ENCODE data around the gene BEST3.

BEST3 gene

DNA sequence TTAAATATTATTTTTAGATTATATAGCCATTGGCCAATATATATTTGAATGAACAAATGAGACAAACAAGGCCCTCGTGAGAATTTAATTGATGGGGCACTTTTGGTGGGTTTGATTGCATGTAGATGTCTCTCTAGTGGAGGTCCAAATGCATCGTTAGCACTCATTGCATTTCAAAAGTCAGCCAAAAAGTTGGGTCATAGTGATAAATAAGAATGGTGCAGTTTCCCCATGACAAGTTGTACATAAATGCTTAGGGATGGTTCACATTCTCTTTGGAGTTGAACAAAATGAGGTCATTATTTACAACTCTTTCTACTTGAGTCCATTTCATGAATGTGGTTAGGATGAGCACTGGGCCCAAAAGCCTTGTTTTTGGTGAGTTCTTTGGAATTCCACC is 1.0 kb downstream of the BEST3 start:
- H2BK120ac ChIP-seq (ENCODE audit: low read depth, low read length): no peak overlapping the region
- H2AFZ ChIP-seq (ENCODE audit: low read length): no peak overlapping the region
- H3K14ac ChIP-seq (ENCODE audit: low read length): no peak overlapping the region
- H2BK12ac ChIP-seq (ENCODE audit: low read length): no peak overlapping the region
- DNase-seq (ENCODE audit: low spot score): no peak
- H3K4me3 ChIP-seq (ENCODE audit: low read length in 2 of 2): no peak overlapping the region
- no peak overlapping the region for H2AK5ac ChIP-seq (ENCODE audit: low read depth, low read length)
- H3K4ac ChIP-seq (ENCODE audit: low read length): no peak overlapping the region
- H4K91ac ChIP-seq (ENCODE audit: low read depth, low read length, poor library complexity): no peak overlapping the region
- H3K9me3 ChIP-seq (replicated peaks in 1 of 2; ENCODE audit: control insufficient read depth in 2 of 2, insufficient read depth in 1 of 2, low read depth in 1 of 2, low read length in 2 of 2): no peaks in the 10 kb centered on the region
- H3K23ac ChIP-seq (ENCODE audit: low read depth, low read length, poor library complexity): no peak overlapping the region
- H3K79me1 ChIP-seq (ENCODE audit: low read depth, low read length): no peaks in the 10 kb centered on the region
- H3K9ac ChIP-seq (ENCODE audit: low read depth, low read length, poor library complexity): no peak overlapping the region
- peaks cover 0 to 7% of the 10 kb centered on the region in 2 donors for H3K4me1 ChIP-seq (ENCODE audit: control insufficient read depth in 2 of 2, insufficient read depth in 1 of 2, low read depth in 1 of 2, low read length in 2 of 2)
- no peak overlapping the region for H2BK15ac ChIP-seq (ENCODE audit: low read length)
- H2BK5ac ChIP-seq (ENCODE audit: low read length): no peak overlapping the region
- no CpG with 5 or more reads among the region's 2 CpGs for WGBS, 2 donors (ENCODE audit: extremely low coverage in 2 of 2, insufficient read length in 2 of 2, insufficient replicate concordance in 1 of 2)
- no peak overlapping the region for H3K27ac ChIP-seq (replicated peaks; ENCODE audit: low read length)
- no peaks in the 10 kb centered on the region for H3K36me3 ChIP-seq (replicated peaks in 1 of 2; ENCODE audit: control insufficient read depth in 2 of 2, insufficient read depth in 2 of 2, low read length in 2 of 2)
- no peaks in the 10 kb centered on the region for H3K27me3 ChIP-seq (ENCODE audit: control insufficient read depth in 3 of 3, insufficient read depth in 3 of 3, low read depth in 1 of 3, low read length in 3 of 3)
- H3K4me2 ChIP-seq (ENCODE audit: insufficient read depth, low read length, poor library complexity, severe bottlenecking): no peak overlapping the region
- H3K18ac ChIP-seq (ENCODE audit: low read length): no peak overlapping the region
- H4K8ac ChIP-seq (ENCODE audit: low read depth, low read length): no peak overlapping the region

DNA sequence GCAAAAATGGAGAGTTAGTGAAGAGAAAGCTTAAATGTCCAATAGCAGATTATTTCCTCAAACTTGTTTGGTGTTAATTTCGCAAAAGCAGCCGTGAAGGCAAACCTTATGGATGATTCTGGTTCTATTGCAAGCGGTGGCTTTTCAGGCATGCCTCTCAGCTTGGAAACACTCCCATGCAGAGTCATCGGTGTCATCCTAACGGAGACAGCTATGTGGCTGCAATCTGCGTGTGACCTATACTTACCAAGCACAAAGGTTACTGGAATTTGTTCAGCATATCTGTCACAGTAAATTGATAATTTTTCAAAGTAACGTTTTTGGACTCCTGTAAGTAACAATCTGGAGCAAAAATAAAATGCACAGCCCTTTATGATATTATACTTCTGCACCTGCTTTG is 5.0 kb downstream of the BEST3 start:
- no peak for DNase-seq (ENCODE audit: low spot score)
- H3K4me2 ChIP-seq (ENCODE audit: insufficient read depth, low read length, poor library complexity, severe bottlenecking): no peak overlapping the region
- no CpG with 5 or more reads among the region's 7 CpGs for WGBS, 2 donors (ENCODE audit: extremely low coverage in 2 of 2, insufficient read length in 2 of 2, insufficient replicate concordance in 1 of 2)

GRCh38 chr12:69689638-69690037 is 9.5 kb downstream of the BEST3 start:
- H2AFZ ChIP-seq (ENCODE audit: low read length): peak overlapping the region; percentile 94
- no peak overlapping the region for H3K4me3 ChIP-seq (ENCODE audit: low read length in 2 of 2)
- H2BK15ac ChIP-seq (ENCODE audit: low read length): no peak overlapping the region
- peak overlapping the region; percentile 64 for H3K27ac ChIP-seq (replicated peaks; ENCODE audit: low read length)
- H3K79me1 ChIP-seq (ENCODE audit: low read depth, low read length): no peaks in the 10 kb centered on the region
- WGBS, 2 donors (ENCODE audit: extremely low coverage in 2 of 2, insufficient read length in 2 of 2, insufficient replicate concordance in 1 of 2): no CpG with 5 or more reads among the region's 2 CpGs
- H2BK120ac ChIP-seq (ENCODE audit: low read depth, low read length): no peak overlapping the region
- no peak overlapping the region for H2BK12ac ChIP-seq (ENCODE audit: low read length)
- H3K18ac ChIP-seq (ENCODE audit: low read length): no peak overlapping the region
- peaks cover 16 to 21% of the 10 kb centered on the region in 2 donors for H3K4me1 ChIP-seq (ENCODE audit: control insufficient read depth in 2 of 2, insufficient read depth in 1 of 2, low read depth in 1 of 2, low read length in 2 of 2)
- no peak overlapping the region for H2BK5ac ChIP-seq (ENCODE audit: low read length)
- H3K23ac ChIP-seq (ENCODE audit: low read depth, low read length, poor library complexity): no peak overlapping the region
- no peak overlapping the region for H3K4me2 ChIP-seq (ENCODE audit: insufficient read depth, low read length, poor library complexity, severe bottlenecking)
- no peak overlapping the region for H2AK5ac ChIP-seq (ENCODE audit: low read depth, low read length)
- no peak for DNase-seq (ENCODE audit: low spot score)
- H3K9ac ChIP-seq (ENCODE audit: low read depth, low read length, poor library complexity): no peak overlapping the region
- H3K36me3 ChIP-seq (replicated peaks in 1 of 2; ENCODE audit: control insufficient read depth in 2 of 2, insufficient read depth in 2 of 2, low read length in 2 of 2): no peaks in the 10 kb centered on the region
- H4K91ac ChIP-seq (ENCODE audit: low read depth, low read length, poor library complexity): no peak overlapping the region
- no peaks in the 10 kb centered on the region for H3K9me3 ChIP-seq (replicated peaks in 1 of 2; ENCODE audit: control insufficient read depth in 2 of 2, insufficient read depth in 1 of 2, low read depth in 1 of 2, low read length in 2 of 2)
- H3K27me3 ChIP-seq (ENCODE audit: control insufficient read depth in 3 of 3, insufficient read depth in 3 of 3, low read depth in 1 of 3, low read length in 3 of 3): no peaks in the 10 kb centered on the region
- H3K4ac ChIP-seq (ENCODE audit: low read length): no peak overlapping the region
- no peak overlapping the region for H4K8ac ChIP-seq (ENCODE audit: low read depth, low read length)
- no peak overlapping the region for H3K14ac ChIP-seq (ENCODE audit: low read length)

More for the DNA sequence above, 5.0 kb downstream of the BEST3 start:
- no peak overlapping the region for H3K23ac ChIP-seq (ENCODE audit: low read depth, low read length, poor library complexity)
- H2BK15ac ChIP-seq (ENCODE audit: low read length): no peak overlapping the region
- H3K27me3 ChIP-seq (ENCODE audit: control insufficient read depth in 3 of 3, insufficient read depth in 3 of 3, low read depth in 1 of 3, low read length in 3 of 3): no peaks in the 10 kb centered on the region
- H2BK5ac ChIP-seq (ENCODE audit: low read length): no peak overlapping the region
- H3K9me3 ChIP-seq (replicated peaks in 1 of 2; ENCODE audit: control insufficient read depth in 2 of 2, insufficient read depth in 1 of 2, low read depth in 1 of 2, low read length in 2 of 2): no peaks in the 10 kb centered on the region
- H2AFZ ChIP-seq (ENCODE audit: low read length): no peak overlapping the region
- H3K36me3 ChIP-seq (replicated peaks in 1 of 2; ENCODE audit: control insufficient read depth in 2 of 2, insufficient read depth in 2 of 2, low read length in 2 of 2): no peaks in the 10 kb centered on the region
- H3K14ac ChIP-seq (ENCODE audit: low read length): no peak overlapping the region
- no peak overlapping the region for H3K4ac ChIP-seq (ENCODE audit: low read length)
- no peak overlapping the region for H3K27ac ChIP-seq (replicated peaks; ENCODE audit: low read length)
- peaks cover 7 to 12% of the 10 kb centered on the region in 2 donors for H3K4me1 ChIP-seq (ENCODE audit: control insufficient read depth in 2 of 2, insufficient read depth in 1 of 2, low read depth in 1 of 2, low read length in 2 of 2)
- no peak overlapping the region for H2BK12ac ChIP-seq (ENCODE audit: low read length)
- no peaks in the 10 kb centered on the region for H3K79me1 ChIP-seq (ENCODE audit: low read depth, low read length)
- H3K18ac ChIP-seq (ENCODE audit: low read length): no peak overlapping the region
- H2BK120ac ChIP-seq (ENCODE audit: low read depth, low read length): no peak overlapping the region
- H4K91ac ChIP-seq (ENCODE audit: low read depth, low read length, poor library complexity): no peak overlapping the region
- no peak overlapping the region for H2AK5ac ChIP-seq (ENCODE audit: low read depth, low read length)
- H4K8ac ChIP-seq (ENCODE audit: low read depth, low read length): no peak overlapping the region
- H3K4me3 ChIP-seq (ENCODE audit: low read length in 2 of 2): no peak overlapping the region
- H3K9ac ChIP-seq (ENCODE audit: low read depth, low read length, poor library complexity): no peak overlapping the region

- Histone ChIP-seq H2BK120ac (ENCODE audit: low read depth, low read length) (no peak overlapping the region), H3K4me3 (ENCODE audit: low read length in 2 of 2) (peak overlapping the region in 1 of 2 donors; percentile 27), H4K8ac (ENCODE audit: low read depth, low read length) (no peak overlapping the region), H2BK12ac (ENCODE audit: low read length) (no peak overlapping the region), H2BK5ac (ENCODE audit: low read length) (no peak overlapping the region), H3K9ac (ENCODE audit: low read depth, low read length, poor library complexity) (no peak overlapping the region), H3K4me1 (ENCODE audit: control insufficient read depth in 2 of 2, insufficient read depth in 1 of 2, low read depth in 1 of 2, low read length in 2 of 2) (peaks cover 19 to 21% of the 10 kb centered on the region in 2 donors), H3K14ac (ENCODE audit: low read length) (no peak overlapping the region), H3K23ac (ENCODE audit: low read depth, low read length, poor library complexity) (no peak overlapping the region), H3K27me3 (ENCODE audit: control insufficient read depth in 3 of 3, insufficient read depth in 3 of 3, low read depth in 1 of 3, low read length in 3 of 3) (no peaks in the 10 kb centered on the region), H3K36me3 (replicated peaks in 1 of 2; ENCODE audit: control insufficient read depth in 2 of 2, insufficient read depth in 2 of 2, low read length in 2 of 2) (no peaks in the 10 kb centered on the region), H2BK15ac (ENCODE audit: low read length) (no peak overlapping the region), H2AK5ac (ENCODE audit: low read depth, low read length) (no peak overlapping the region), H3K4me2 (ENCODE audit: insufficient read depth, low read length, poor library complexity, severe bottlenecking) (no peak overlapping the region), H3K79me1 (ENCODE audit: low read depth, low read length) (no peaks in the 10 kb centered on the region), H2AFZ (ENCODE audit: low read length) (peak overlapping the region; percentile 94), H3K18ac (ENCODE audit: low read length) (peak overlapping the region; percentile 79), H3K4ac (ENCODE audit: low read length) (no peak overlapping the region), H3K9me3 (replicated peaks in 1 of 2; ENCODE audit: control insufficient read depth in 2 of 2, insufficient read depth in 1 of 2, low read depth in 1 of 2, low read length in 2 of 2) (no peaks in the 10 kb centered on the region), H4K91ac (ENCODE audit: low read depth, low read length, poor library complexity) (no peak overlapping the region), H3K27ac (replicated peaks; ENCODE audit: low read length) (peak overlapping the region; percentile 49)
- no CpG with 5 or more reads among the region's 14 CpGs for WGBS, 2 donors (ENCODE audit: extremely low coverage in 2 of 2, insufficient read length in 2 of 2, insufficient replicate concordance in 1 of 2)
- DNase-seq (ENCODE audit: low spot score): no peak
Observed at GRCh38 chr12:69688471-69689427, 10.4 kb downstream of the BEST3 start.

Data from neuronal stem cell (in vitro differentiated cells).